ENCODE data around the gene ARL15.
A peak's percentile ranks its signal among the peaks of the same experiment; 100 is the strongest.

ARL15 gene

DNA sequence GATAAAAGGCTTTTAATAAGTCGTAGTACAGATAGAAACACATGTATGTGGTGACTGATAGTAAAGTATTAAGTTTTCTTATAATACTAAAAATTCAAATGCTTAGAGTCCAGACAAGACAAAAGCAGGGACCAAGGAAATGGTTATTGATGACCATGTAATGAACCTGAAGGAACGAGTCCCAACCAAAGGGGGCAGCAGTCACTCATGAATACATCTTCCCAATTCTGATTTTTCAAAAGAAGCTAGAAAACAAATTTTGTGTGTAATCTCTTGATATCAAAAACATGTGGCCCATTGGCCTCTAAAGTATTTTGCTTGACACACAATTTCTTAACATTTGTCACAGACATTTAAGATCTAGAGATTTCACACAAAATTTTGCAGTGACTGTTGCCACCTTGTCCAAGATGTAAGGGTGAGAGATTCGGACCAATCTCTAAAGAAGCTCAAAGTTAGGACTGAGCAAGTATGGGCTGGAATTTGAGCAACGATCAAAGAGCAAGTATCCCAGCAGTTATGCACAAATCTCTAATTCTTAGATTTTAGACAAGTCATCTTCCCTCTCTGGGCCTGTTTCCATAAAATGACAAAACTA, 66.8 kb downstream of the ARL15 start:
- DNase-seq (ENCODE audit: low spot score), result no peak

DNA sequence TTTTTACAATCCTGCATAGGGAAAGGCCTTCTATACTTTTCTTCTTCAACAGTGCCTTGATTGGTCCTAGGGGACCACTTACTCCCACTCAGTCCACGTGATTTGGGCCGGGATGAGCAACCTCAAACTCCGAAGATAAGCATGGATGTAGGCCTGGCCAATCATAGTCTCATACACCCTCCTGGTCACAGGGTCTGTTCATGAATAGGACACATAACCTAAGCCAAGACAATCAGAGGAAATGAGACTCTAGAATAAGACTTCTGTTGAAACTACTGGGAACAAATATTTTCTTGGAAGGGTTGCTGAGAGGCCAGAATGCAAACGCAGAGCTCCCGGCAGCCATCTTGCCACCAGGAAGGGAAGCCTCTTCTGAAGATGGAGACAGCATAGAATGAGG, 68.1 kb downstream of the ARL15 start:
- DNase-seq (ENCODE audit: low spot score), result no peak

DNA sequence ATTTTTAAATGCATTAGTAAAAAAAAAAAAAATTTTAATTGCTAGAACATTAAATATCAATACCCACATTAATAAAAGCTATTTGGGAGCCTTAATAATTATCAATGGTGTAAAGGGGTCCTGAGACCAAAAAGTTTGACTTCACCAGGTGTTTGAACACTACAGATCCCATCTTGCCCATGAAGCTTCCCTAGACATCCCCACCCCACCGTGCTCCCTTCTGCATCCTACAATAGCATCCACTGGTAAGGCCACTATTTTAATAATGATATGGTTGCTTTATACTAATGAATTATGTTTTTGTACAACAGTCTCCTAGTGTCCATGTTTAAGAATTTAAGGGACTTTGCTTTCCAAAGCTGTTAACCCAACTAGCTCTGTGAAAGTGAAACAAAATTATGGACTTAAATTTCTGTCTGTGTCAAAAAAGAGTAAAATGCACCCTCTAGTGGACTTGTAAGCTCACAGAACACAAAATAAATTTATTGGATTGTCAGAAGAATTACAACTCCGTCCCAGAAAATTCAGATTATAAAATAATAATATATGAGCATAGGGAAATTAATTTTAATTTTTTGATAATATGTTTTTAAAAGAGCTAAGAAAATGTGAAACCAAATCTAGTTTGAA, 76.0 kb downstream of the ARL15 start:
- no peak for DNase-seq (ENCODE audit: low spot score)

DNA sequence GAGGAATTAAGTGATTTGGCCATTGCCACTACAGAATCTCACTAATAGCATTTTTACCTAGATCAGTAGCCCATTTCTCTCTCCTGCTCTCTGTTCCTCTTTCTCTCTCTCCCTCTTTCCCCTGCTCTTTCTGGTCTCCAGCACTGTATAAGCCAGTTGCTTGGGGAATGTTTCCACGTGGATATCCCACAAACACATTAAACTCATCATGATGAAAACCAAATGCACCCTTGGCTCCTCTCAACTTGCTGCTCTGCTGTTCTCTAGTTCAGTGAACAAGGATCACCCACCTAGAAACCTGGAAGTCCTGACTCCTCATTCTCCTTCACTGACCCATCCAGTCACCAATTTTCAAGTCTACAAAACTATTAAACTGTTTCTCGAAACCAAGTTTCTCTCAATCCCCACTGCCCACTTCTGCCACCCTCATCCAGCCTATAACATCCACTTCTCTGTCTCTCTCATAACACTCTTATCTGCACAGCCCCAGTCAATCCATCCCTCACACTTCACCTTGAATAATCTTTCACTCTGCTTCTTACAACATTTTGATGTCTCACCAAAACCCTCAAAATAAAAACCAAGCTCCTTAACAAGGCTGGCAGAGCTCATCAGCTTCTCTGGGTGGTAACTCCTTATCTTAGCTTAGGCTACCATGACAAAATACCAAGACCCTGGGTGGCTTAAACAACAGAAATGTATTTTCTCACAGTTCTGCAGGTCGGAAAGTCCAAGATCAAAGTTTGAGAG, 79.3 kb downstream of the ARL15 start:
- no peak for DNase-seq (ENCODE audit: low spot score)

- peak; percentile 84 for DNase-seq (ENCODE audit: low spot score)
Observed at GRCh38 chr5:54229041-54229780, 81.2 kb downstream of the ARL15 start.

DNA sequence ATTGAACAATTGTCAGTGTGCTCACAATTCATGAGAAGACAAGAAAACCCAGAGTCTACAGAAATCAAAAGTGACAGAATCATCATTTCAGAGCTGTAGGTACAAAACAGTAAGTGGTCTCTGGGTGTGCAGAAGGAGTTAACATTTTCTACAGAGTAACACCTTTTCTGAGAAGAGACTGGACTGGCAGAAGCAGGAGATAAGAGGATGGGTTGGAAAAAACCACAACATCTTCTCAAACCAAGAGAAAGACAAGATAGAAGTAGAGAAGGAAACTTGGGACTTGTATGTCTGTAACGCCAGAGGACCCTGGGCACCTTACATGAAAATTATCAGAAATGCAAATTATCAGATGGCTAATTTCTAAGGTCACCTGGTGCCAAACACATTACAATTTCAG, 82.6 kb downstream of the ARL15 start:
- DNase-seq (ENCODE audit: low spot score), result no peak

DNA sequence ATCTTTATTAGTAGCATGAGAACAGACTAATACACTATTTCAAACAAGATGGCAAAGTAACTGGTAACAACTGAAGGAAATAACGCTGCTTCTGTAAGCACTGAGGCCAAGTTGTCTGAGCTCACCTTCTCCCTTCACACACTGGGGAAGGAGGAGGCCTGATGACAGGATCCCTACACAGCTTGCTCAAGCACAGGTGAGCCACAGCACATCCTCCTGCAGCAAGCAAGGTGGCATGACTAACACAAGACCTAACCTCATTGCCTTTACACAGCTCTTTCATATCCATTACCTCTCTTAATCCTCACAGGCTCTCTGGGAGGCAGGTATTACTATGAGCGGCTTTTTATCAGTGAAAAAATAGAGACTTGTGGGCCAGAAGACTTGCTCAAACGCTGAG, 83.3 kb downstream of the ARL15 start:
- no peak for DNase-seq (ENCODE audit: low spot score)

- DNase-seq (ENCODE audit: low spot score), result no peak
Observed at GRCh38 chr5:54226215-54226614, 84.2 kb downstream of the ARL15 start.

DNA sequence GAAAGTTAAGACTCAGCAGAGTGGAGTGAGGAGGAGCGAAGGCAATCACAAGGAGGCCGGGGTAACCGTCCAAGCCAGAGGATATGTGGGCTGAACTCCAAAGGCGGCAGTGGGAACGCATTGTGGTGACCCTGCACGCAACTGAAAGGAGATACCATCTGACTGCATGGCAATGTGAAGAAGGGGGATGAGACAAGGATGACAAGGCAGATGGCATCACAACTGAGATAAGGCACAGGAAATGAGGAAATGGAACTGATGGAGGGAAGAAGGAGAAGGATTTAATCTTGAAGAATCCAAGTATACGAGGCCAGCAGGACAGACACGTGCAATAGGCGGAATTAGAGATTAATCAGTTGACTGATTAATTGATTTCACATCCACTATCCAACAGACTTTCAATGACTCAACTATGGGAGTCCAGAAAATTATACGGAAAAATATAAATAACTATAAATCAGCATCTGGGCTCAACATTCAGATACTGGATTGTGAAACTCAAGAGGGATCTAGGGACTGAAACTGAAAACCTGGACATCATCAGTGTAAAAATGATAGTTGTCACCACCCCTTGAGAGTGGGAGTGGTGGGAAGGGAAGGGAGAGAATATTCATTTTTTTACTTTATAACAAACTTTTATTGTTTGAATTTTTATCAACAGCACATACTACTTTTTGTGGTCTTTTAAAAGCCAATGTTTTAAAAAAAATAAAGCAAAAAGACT, 86.1 kb downstream of the ARL15 start:
- DNase-seq (ENCODE audit: low spot score), result no peak

DNA sequence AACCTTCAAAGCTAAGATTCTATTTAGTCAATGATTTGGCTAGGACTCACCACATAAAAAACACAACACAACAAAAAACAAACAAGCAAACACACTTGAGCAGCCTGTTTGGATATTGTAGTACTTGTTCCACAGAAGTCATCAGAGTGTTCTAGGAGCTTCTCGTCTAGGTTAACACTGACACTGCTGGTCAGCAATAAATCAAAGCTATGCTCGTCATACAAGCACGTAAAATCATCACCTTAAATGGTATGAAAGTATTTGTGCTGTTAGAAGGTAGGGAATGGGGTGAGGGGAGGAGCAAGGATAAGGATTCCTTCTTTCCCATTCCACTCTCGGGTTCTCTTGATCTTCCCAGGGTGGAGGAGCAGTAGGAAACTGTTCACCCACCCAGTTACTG, 88.0 kb downstream of the ARL15 start:
- DNase-seq (ENCODE audit: low spot score), result no peak

- DNase-seq (ENCODE audit: low spot score), result no peak
Observed at GRCh38 chr5:54221135-54221534, 89.2 kb downstream of the ARL15 start.

GRCh38 chr5:54220230-54221040, 89.9 kb downstream of the ARL15 start:
- no peak for DNase-seq (ENCODE audit: low spot score)

DNA sequence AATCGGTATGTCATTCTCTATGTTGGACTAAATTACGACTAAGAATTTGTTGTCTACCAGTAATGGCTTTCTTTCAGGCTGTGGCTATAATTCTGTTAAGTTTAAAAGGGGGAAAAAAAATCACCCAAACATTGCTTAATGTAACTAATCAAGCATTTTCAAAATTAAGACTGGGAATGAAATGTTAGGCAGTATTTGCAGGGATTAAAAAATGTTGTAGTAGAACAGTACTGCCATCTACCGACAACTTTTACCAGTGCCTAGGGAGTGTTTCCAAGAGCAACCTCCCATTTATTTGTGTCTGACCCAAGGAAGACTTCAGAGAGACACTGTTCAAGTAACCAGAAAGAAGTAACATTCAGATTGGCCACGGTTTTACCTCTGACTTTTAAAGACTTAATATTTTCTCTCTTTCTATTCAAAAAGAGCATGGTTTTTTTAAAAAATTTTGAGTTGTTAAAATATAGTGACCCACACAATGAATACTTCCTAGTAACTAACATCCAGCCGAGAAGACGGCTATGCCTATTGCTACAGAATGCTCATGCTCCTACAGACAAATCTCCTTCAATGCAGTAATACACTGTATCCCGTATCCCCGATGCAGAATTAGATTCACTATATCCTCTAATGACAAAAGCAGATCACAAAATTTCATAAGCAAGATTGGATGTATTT, 92.4 kb downstream of the ARL15 start:
- no peak for DNase-seq (ENCODE audit: low spot score)

DNA sequence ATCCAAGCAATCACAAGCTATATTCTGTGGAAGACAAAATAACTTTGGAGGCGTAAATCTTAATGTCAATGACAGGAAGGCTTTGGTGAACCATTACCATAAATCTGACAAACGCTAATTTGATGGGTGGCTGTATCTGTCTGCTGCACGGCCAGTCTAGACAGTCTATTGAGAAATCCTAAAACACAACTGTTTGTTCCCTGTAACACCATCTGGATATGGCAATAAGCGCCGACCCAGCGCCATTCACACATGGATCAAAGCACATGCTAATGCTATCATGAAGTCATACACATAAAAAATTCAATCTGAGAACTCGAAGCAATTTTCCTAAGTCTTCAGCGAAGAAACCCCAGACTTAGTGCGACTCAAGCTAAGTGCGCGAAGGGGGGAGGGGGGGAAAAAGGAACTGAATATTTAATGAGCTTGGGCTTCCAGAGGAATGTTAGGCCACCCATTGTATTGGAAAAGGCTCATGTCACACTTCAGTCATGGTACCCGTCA, 95.1 kb downstream of the ARL15 start:
- DNase-seq (ENCODE audit: low spot score), result no peak

- DNase-seq (ENCODE audit: low spot score), result no peak
Observed at GRCh38 chr5:54214722-54215121, 95.7 kb downstream of the ARL15 start.

DNA sequence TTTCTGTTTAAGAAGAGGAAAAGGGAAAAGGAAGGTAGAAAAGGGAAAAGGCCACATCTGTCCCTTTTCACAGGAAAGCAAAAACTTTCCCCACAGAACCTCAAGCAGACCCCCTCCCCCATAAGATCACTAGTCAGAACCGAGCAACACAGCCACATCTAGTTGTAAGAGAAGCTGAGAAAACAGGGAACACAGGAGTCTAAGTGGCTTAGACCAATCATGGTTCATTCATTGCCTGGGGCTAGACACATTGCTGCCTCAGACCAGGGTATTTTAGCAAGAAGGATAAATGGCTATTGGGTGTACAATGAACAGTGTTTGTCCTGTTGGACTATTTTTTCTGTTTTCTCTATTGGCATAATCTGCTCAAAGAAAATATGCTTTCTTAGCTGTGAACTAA, 98.0 kb downstream of the ARL15 start:
- no peak for DNase-seq (ENCODE audit: low spot score)

GRCh38 chr5:54211912-54212311, 98.5 kb downstream of the ARL15 start:
- no peak for DNase-seq (ENCODE audit: low spot score)

- no peak for DNase-seq (ENCODE audit: low spot score)
Observed at GRCh38 chr5:54207566-54207965, 102.8 kb downstream of the ARL15 start.

DNA sequence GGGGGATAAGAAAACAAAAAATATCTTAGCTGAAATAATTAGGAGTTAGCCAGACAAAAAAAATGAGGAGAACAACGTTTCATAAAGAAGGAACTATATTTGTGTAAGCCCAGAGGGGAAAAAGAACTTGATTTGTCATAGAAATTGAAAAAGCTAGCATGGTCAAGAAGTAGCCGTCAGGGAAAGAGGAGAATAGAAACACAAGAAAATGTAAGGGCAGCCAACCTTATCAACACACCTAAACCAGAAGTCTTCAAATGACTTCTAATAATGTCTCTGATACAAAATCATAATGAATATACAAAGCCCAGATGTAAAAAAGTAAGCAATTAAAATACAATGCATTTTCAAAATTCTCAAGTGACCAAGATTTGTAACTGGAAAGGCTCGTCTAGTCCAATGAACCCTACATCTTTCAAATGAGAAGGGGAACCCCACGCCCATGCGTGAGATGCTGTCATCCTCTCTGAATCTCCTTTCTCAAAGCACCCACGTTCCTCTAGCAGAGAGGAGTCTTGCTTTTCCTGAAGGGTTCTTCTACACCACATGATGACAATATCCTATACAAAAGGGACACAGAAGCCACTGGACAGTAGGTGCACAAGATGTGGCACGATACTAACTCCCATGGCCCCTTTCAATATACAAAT, 103.7 kb downstream of the ARL15 start:
- no peak for DNase-seq (ENCODE audit: low spot score)

- DNase-seq (ENCODE audit: low spot score), result no peak
Observed at GRCh38 chr5:54205918-54206317, 104.5 kb downstream of the ARL15 start.
